C4-2B (cell line): ENCODE data around the gene P3H4.

Experiments
- CTCF ChIP-seq: fragments of 450-650 bp; conservative IDR thresholded peaks from 2 replicates; pipeline ENCODE4 v1.5.1; 2017; ENCODE audit warnings: mild to moderate bottlenecking
- ZFX ChIP-seq: fragments of 450-650 bp; IDR thresholded peaks from 2 replicates; pipeline ENCODE4 v1.6.1; 2017

- no peak for TF ChIP-seq CTCF
- no peak for TF ChIP-seq ZFX
These were observed 14.4 kb downstream of the P3H4 start for GRCh38 chr17:41797377-41797776.
